K562 (cell line): ENCODE measurements around the gene DIS3L2. TPM values are rescaled to one million over a fixed set of nuclear protein-coding genes. Genes with fewer than 3 reads are reported as not detected.

Source experiments
- ATAC-seq: fragments of 200-7000 bp; cut with Tn5 transposase; 3 replicates; pipeline ENCODE4 v1.9.1; 2020; ENCODE audit warnings: moderate library complexity
- BruUV-seq: library from RNA; stranded (reverse); fragments of 400-500 nt; replicated peaks from 2 replicates; lab custom pipeline; 2021; lab: Mats Ljungman, UMichigan
- CTCF ChIA-PET: fragments of 300-600 bp; formaldehyde crosslinking; extraction: SDS; loops from one replicate; lab custom pipeline; 2021; ENCODE audit warnings: low intra/inter-chr PET ratio; lab: Yijun Ruan, JAX
- POLR2A ChIA-PET: fragments of 300-600, 350-650 bp; sonication (Branson Sonifier 250); formaldehyde crosslinking; extraction: SDS; loops from one replicate; lab custom pipeline; 2021; ENCODE audit warnings: antibody characterized with exemption, inconsistent platforms; lab: Yijun Ruan, JAX
- DNase-seq, 4 experiments: peaks; one replicate each; pipeline versions ENCODE4 v3.0.0 to v3.0.0-alpha.2; 2011 to 2018; ENCODE audit warnings: low spot score in 3 of 4, mixed read lengths in 3 of 4; ENCODE audit errors: extremely low read depth in 1 of 4
- FAIRE-seq: peaks from 2 replicates; lab custom pipeline; 2011; peaks lifted over from hg19 to GRCh38; lab: Jason Lieb, UNC
- H2AFZ ChIP-seq: 2 replicates; pipeline ENCODE4 v1.6.0; 2011; ENCODE audit warnings: low read depth, low read length, control low read depth, inconsistent platforms
- H3K27ac ChIP-seq: fragments of 200-600 bp; 3 replicates; pipeline ENCODE4 v1.8.0; 2011; ENCODE audit warnings: low read depth, mild to moderate bottlenecking, control low read depth, inconsistent platforms, low read length, moderate library complexity, mixed read lengths; ENCODE audit errors: extremely low read depth
- H3K27me3 ChIP-seq, 2 experiments: fragments of 300-600 bp in 1 of 2; 2 replicates in 1 of 2; 3 replicates in 1 of 2; pipeline versions ENCODE4 v1.6.0 to v1.8.0; 2011; ENCODE audit warnings: inconsistent platforms in 2 of 2, low read length in 2 of 2, mild to moderate bottlenecking in 1 of 2, mixed read lengths in 1 of 2, moderate library complexity in 1 of 2; ENCODE audit not compliant: control insufficient read depth in 2 of 2, insufficient read depth in 2 of 2
- H3K36me3 ChIP-seq: fragments of 300-600 bp; 3 replicates; pipeline ENCODE4 v1.8.0; 2011; ENCODE audit warnings: mild to moderate bottlenecking, low read length, inconsistent platforms; ENCODE audit not compliant: control insufficient read depth, insufficient read depth
- H3K4me1 ChIP-seq, 2 experiments: fragments of 200-600 bp in 1 of 2; replicated peaks in 1 of 2; 2 replicates in 1 of 2; 3 replicates in 1 of 2; pipeline versions ENCODE4 v1.5.1 to v1.8.0; 2011; ENCODE audit warnings: inconsistent platforms in 2 of 2, low read length in 2 of 2, mild to moderate bottlenecking in 1 of 2, mixed read lengths in 1 of 2, moderate library complexity in 1 of 2; ENCODE audit not compliant: control insufficient read depth in 2 of 2, insufficient read depth in 2 of 2
- H3K4me2 ChIP-seq: 2 replicates; pipeline ENCODE4 v1.6.1; 2011; ENCODE audit warnings: low read length, control low read depth, inconsistent platforms, mixed read lengths; ENCODE audit not compliant: insufficient read depth
- H3K4me3 ChIP-seq: fragments of 200-600 bp; sonication (generic), shearing (Covaris generic); 2 replicates; pipeline ENCODE4 v1.5.1; 2016; ENCODE audit warnings: control low read depth, inconsistent platforms
- H3K79me2 ChIP-seq: fragments of 200-600 bp; 3 replicates; pipeline ENCODE4 v1.8.0; 2011; ENCODE audit warnings: low read length, inconsistent platforms; ENCODE audit not compliant: control insufficient read depth, insufficient read depth
- H3K9ac ChIP-seq, 2 experiments: 2 replicates each; pipeline versions ENCODE4 v1.6.0 to v1.6.1; 2011; ENCODE audit warnings: low read depth in 2 of 2, low read length in 2 of 2, control low read depth in 1 of 2, inconsistent platforms in 1 of 2, mild to moderate bottlenecking in 1 of 2, mixed read lengths in 1 of 2; ENCODE audit not compliant: insufficient read depth in 1 of 2
- H3K9me1 ChIP-seq: one replicate; pipeline ENCODE4 v1.6.0; 2011; ENCODE audit warnings: inconsistent platforms, mild to moderate bottlenecking, low read length, moderate library complexity; ENCODE audit not compliant: control insufficient read depth, insufficient read depth
- H3K9me3 ChIP-seq: replicated peaks from 2 replicates; pipeline ENCODE4 v1.5.1; 2011; ENCODE audit warnings: low read depth, low read length, inconsistent platforms; ENCODE audit not compliant: control insufficient read depth, insufficient read depth
- H4K20me1 ChIP-seq: replicated peaks from 2 replicates; pipeline ENCODE4 v1.6.1; 2011; ENCODE audit warnings: low read length, inconsistent platforms, mixed read lengths; ENCODE audit not compliant: control insufficient read depth, insufficient read depth
- FOXK1 ChIP-seq: sonication (generic); formaldehyde crosslinking; IDR thresholded peaks from 2 replicates; pipeline ENCODE4 v1.8.0; 2022; ENCODE audit warnings: missing genetic modification reagents, mild to moderate bottlenecking, borderline replicate concordance
- HOXB6 ChIP-seq: fragments of 250-450 bp; sonication (Bioruptor Pico); IDR thresholded peaks from 2 replicates; pipeline ENCODE4 v1.5.1; 2022; ENCODE audit warnings: mild to moderate bottlenecking, borderline replicate concordance
- NCOA6 ChIP-seq: fragments of 450-650 bp; IDR thresholded peaks from 2 replicates; pipeline ENCODE4 v1.6.1; 2017; ENCODE audit warnings: mild to moderate bottlenecking
- ZC3H8 ChIP-seq: fragments of 450-650 bp; IDR thresholded peaks from 2 replicates; pipeline ENCODE4 v1.6.1; 2017
- ZFP1 ChIP-seq: fragments of 450-650 bp; formaldehyde crosslinking; IDR thresholded peaks from 2 replicates; pipeline ENCODE4 v1.4.0; 2020; ENCODE audit warnings: mild to moderate bottlenecking, mixed read lengths
- whole genome bisulfite sequencing: fragments of 100-300 bp; shearing (Covaris generic); methylation state at CpG from one replicate; pipeline ENCODE4 v1.1.6; 2016; ENCODE audit warnings: low coverage, mixed read lengths; ENCODE audit not compliant: insufficient coverage; ENCODE audit errors: missing lambda C conversion rate; 5-methylcytosine and 5-hydroxymethylcytosine counted together
- in situ Hi-C: fragments of 300-500 bp; cut with MboI; formaldehyde crosslinking; loops from 4 replicates; pipeline ENCODE4 v1.15.0; 2018; ENCODE audit warnings: inconsistent platforms, mixed read lengths
- intact Hi-C: fragments of 100-400 bp; cut with micrococcal nuclease; formaldehyde crosslinking; loops from 2 replicates; pipeline ENCODE4 v1.14.2; 2022
- polyA plus RNA-seq, 8 experiments: library from polyadenylated mRNA; depleted of rRNA in 4 of 8; stranded (reverse) in 5 of 8; unstranded in 3 of 8; fragments of >200 nt; fragmentation: Nextera tagmentation in 2 of 8; fragmentation: Illumina TruSeq in 1 of 8; extraction: Ambion mirVana in 2 of 8; extraction: Trizol in 1 of 8; gene quantifications; 2 replicates each; pipeline versions ENCODE4 v1.2.1 to v1.2.3, GENCODE V29; 2011 to 2014; ENCODE audit warnings: inconsistent platforms in 1 of 8, missing spikeins in 1 of 8
- total RNA-seq, 7 experiments: library from RNA; depleted of rRNA in 6 of 7; stranded (reverse); fragments of >200 nt in 6 of 7; fragmentation: Illumina TruSeq in 2 of 7; extraction: Trizol in 2 of 7; gene quantifications; 2 replicates each; pipeline versions ENCODE4 v1.2.1 to v1.2.3, GENCODE V29; 2011 to 2021; ENCODE audit warnings: low replicate concordance in 1 of 7

DIS3L2 gene
- total and polyA plus RNA-seq, 9 of the 15 experiments (the other 6 are each of a cell fraction or from before 2014, with no cell fraction given) = 1.5 to 19.2 (median 11.2) TPM

DNA sequence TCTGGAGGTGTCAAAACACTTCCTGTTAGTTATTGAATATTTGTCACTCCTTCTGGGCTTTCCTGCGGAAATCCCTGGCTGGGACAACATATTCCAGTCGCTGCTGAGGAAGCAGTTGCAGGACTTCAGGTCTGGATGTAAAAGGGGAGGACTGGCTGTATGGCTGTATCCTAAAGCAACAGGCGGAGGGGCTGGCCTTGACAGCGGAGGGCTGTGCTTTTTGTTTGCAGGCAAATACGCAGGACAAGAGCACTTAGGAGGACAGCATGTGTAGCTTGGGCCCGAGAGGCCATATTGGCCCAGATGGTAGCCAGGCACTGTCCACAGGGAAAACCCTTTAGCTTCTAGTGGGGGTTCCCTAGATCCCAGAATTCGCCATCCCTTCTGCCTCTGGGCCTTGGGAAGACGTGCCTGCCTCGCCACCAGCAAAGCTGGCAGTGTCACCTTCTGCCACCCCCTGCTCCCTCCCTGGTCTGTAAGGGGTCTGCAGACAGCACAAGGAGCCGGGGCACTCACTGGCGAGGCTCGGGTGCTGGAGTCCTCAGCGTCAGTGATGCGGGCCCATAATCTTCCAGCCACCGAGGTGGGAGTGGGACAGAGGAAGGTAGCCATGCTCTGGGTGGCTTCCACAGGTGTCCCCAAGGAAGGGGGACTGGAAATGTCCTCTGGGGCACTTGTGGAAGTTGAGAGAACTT lies 42.0 kb upstream of the DIS3L2 start (continued):
- TF ChIP-seq ZFP1 (CRISPR knock-in tag) (no peak), FOXK1 (CRISPR knock-in tag) (no peak), HOXB6 (CRISPR knock-in tag) (no peak)

DNA sequence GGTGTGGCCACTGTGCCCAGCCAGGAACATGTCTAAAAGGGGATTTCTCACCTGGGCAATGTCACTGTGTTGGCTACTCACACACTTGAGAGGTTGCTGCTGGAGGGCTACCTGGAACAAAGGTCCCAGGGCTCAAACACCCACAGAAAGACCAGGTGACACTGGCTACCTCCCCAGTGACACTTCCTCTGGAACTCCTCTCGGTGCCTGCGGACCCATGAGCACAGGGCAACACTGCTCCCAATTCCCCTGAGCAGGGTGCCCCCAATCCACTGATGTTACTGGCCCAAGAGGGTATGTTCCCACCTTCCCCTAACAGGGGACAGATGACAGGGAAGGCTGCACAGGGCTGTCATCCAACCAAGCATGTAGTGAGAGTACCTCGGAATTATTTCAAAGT lies 41.1 kb upstream of the DIS3L2 start:
- no TSS peak for BruUV-seq
- Histone ChIP-seq H3K9me3 (no peaks in the 10 kb centered on the region), H3K36me3 (no peaks in the 10 kb centered on the region), H3K79me2 (no peaks in the 10 kb centered on the region), H3K4me2 (no peak overlapping the region), H3K9ac (no peak overlapping the region), H3K4me3 (no peak overlapping the region), H3K27ac (no peak overlapping the region), H3K27me3 (peaks cover 25 to 48% of the 10 kb centered on the region in 2 experiments), H3K4me1 (peaks cover 0 to 12% of the 10 kb centered on the region in 2 experiments; a peak in 3 of 5 replicates), H3K9me1 (no peaks in the 10 kb centered on the region), H2AFZ (no peak overlapping the region), H4K20me1 (peaks cover 4% of the 10 kb centered on the region)
- intact Hi-C loops (no loop called here), in situ Hi-C loops (no loop called here)
- ChIA-PET POLR2A (interaction anchor here (0.7 kb wide), 1 partner anchor 8 kb away, joined by 3 read pairs; no protein-coding TSS in a partner anchor), CTCF (no interaction called here)
- FAIRE-seq (no peak), ATAC-seq (no peak), DNase-seq (no peak)
- no peak for TF ChIP-seq NCOA6
- no peak for TF ChIP-seq ZC3H8
- WGBS = 0% methylated on average over 3 of the region's 3 CpGs
